HG03571 (cell line): ENCODE results near the gene TMEM273.

Experiments
- ATAC-seq: cut with Tn5 transposase; IDR thresholded peaks from one replicate; pipeline ENCODE4 v1.9.1; 2021; ENCODE audit not compliant: unreplicated experiment

Gene TMEM273

GRCh38 chr10:49165821-49166483 is 22.2 kb downstream of the TMEM273 start:
- no peak for ATAC-seq

DNA sequence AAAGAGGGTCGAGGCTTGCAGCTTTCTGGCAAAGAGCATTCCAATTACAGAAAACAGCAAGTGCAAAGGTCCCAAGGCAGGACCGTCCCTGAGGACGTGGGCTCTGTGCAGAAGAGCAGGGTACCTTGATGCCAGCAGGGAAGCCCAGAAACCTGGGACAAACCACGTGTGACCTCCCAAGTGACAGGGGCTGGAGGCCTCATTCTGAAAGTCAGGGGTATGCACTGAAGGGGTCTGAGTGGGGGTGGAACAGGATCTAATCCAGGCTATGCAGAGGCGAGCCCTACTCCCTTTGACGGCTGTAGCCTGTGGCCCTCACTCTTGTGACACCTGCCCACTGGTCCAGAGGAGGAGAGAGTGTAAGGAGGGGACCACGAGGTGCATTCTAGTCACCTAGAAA is 22.9 kb downstream of the TMEM273 start:
- no peak for ATAC-seq

GRCh38 chr10:49164559-49165188 is 23.5 kb downstream of the TMEM273 start:
- ATAC-seq = peak; percentile 78

GRCh38 chr10:49163741-49164140 is 24.4 kb downstream of the TMEM273 start:
- ATAC-seq = no peak

GRCh38 chr10:49162761-49163310 is 25.4 kb downstream of the TMEM273 start:
- no peak for ATAC-seq

DNA sequence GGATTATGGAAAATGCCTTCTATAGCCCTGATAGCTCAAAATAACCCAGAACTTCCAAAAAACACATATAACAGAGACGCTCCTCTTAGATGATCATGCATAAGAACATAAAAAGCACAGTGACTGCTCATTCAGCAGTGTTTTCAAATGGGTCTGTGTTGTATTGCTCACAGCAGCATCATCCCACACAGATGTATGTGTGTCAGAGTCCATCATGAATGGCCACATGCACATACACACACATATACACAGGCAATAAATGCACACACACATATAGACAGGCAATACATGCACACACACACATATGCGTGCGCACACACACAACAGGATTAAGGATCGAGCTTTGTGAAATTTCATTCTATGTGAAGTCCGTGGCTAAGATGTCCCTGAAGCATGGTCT is 26.1 kb downstream of the TMEM273 start:
- ATAC-seq = no peak

DNA sequence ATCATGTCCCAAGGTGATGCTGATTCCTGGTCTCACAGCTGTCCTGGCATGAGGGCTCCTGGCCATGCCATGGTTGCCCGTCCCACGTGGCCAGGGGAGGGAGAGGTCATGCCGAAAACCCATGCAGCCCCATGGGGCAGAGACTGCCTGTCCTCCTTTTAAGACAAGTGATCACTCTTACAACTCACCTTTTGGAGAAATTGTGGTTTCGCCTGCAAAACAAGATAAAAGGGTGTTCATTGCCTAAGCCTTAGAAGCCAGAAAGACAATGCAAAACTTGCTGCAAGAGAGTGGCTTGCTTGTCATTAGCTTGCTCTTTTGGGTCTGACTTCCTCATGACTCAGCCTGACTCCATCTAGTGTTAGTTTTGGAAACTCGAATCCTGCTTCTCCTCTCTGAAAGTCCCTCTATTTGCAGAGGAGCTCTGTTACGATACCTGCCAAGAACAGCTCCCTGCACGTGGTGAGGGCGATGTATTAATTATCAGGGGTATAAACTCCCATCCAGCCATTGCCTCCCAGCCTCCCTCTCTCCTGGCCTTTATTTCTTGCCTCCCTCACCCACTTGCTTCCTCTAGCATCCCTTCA is 26.7 kb downstream of the TMEM273 start:
- ATAC-seq = no peak

- ATAC-seq = no peak
These were observed 27.4 kb downstream of the TMEM273 start for GRCh38 chr10:49160814-49161213.

- ATAC-seq = no peak
These were observed 28.1 kb downstream of the TMEM273 start for GRCh38 chr10:49160110-49160509.

DNA sequence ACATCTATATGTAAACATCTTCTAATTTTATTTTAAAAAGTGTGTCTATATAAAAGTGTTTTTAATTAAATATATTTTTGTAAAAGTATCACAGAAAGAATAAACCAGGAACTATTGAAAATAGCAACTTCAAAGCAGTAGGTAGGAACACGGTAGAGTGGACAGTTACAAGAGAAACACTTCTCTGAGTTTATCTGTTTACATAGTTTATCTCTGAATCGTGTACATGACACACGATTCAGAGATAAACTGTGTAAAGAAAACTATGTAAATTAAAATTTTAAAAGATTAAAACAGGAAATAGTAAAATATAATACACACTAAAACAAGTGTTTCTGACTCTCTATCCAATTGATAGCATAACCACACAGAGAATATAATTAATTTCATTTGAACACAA is 29.3 kb downstream of the TMEM273 start:
- no peak for ATAC-seq

DNA sequence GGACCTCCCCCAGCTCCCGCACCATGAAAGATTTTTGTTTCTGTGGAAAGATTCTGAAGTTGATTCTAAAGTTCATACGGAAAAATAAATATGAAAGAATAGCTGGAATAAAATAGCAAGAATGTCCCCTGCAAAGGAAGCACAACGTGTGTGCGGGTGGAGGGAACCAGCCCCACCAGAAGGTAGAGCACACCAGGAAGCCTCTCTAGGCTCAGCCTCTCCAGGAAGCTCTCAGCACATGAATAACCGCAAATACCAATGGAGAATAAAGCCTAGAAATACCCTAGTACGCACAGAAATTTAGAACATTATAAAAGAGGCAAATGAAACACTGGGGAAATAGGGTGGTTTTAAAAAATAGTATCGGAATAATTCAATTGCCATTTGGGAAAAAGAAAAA is 29.8 kb downstream of the TMEM273 start:
- ATAC-seq = no peak

GRCh38 chr10:49157229-49157628 is 31.0 kb downstream of the TMEM273 start:
- ATAC-seq = no peak

- no peak for ATAC-seq
These were observed 33.5 kb downstream of the TMEM273 start for GRCh38 chr10:49154641-49155040.

DNA sequence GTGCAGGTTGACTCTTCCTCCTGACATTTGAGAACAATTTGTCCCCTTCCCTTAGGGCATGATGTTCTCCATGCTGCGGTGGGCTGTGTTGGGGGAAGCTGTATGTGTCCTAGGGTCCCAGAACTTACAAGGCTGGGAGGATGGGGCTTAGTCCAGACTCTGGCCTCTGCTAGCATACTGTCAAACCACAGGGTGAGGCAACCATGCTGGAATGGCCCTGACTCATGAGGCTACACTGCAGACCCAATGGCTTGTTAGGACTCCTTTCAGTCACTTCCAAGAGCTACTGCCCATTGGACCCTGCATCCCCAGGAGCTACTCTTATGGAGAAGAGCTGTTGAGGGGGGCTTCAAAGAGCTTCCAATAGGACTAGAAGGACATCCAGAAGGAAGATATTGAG is 34.2 kb downstream of the TMEM273 start:
- ATAC-seq = no peak

GRCh38 chr10:49153115-49153514 is 35.1 kb downstream of the TMEM273 start:
- ATAC-seq = no peak

GRCh38 chr10:49152663-49153062 is 35.5 kb downstream of the TMEM273 start:
- ATAC-seq = no peak

DNA sequence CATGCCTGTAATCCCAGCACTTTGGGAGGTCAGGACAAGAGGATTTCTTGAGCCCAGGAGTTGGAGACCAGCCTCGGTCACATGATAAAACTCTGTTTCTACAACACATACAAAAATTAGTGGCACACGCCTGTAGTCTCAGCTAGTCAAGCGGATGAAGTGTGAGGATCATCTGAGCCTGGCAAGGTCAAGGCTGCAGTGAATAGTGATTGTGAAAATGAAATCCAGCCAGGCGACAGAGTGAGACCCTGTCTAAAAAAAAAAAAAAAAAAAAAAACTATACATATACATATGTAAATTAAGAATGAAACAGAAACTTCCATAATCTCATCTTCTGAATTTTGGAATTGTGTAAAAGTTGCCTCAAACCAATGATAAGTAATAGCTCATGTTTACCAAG is 36.2 kb downstream of the TMEM273 start:
- no peak for ATAC-seq

- ATAC-seq = no peak
These were observed 36.7 kb downstream of the TMEM273 start for GRCh38 chr10:49151481-49151880.

DNA sequence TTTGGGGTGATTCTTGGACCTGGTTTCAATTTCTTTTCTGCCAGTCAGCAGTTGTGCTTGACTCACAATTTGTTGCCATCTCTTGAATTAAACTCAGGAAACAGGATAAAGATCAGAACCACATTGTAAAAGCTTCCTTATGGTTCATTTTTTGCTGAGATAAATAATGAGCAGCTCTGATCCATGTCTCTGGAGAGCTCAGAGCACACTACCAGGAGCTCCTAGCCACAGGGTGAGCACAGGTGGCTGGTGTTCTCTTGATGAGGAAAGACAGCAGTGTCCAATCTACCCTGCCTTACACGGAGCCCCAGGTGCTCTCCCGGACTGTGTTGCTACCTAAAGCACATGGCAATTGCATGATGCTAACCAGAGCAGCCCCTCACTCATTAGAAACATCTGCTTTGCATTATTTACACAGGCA is 37.2 kb downstream of the TMEM273 start:
- no peak for ATAC-seq

- ATAC-seq = no peak
These were observed 37.8 kb downstream of the TMEM273 start for GRCh38 chr10:49150426-49150825.

GRCh38 chr10:49149881-49150280 is 38.3 kb downstream of the TMEM273 start:
- no peak for ATAC-seq

GRCh38 chr10:49144058-49144720 is 44.0 kb downstream of the TMEM273 start:
- no peak for ATAC-seq
